ENCODE data around the gene PPP2R2B. TPM values are rescaled to one million over a fixed set of nuclear protein-coding genes. Genes with fewer than 3 reads are reported as not detected.

Gene PPP2R2B
- total and polyA plus RNA-seq, 2 donors (not counting 1 experiment from before 2014, with no cell fraction given) = 0.67 to 1.5 TPM

- TF ChIP-seq CTCF (conservative IDR thresholded peaks at IDR 0.05 in 1 of 2, IDR thresholded peaks at IDR 0.05 in 1 of 2; ENCODE audit: low read depth in 1 of 2, low read length in 2 of 2) (no peak), EZH2 (IDR thresholded peaks at IDR 0.05; ENCODE audit: low read length, missing control alignments) (no peak)
- no peaks in the 10 kb centered on the region for H3K36me3 ChIP-seq (ENCODE audit: control insufficient read depth, insufficient read depth, low read length)
- no peaks in the 10 kb centered on the region for H4K20me1 ChIP-seq (ENCODE audit: control insufficient read depth, extremely low read depth, insufficient read depth, low read length)
- H3K27ac ChIP-seq (ENCODE audit: insufficient read depth, low read length) = no peak overlapping the region
- H3K4me3 ChIP-seq (replicated peaks in 1 of 4; ENCODE audit: control extremely low read depth in 1 of 4, insufficient read depth in 1 of 4, low read depth in 3 of 4, low read length in 4 of 4) = no peak overlapping the region
- H3K79me2 ChIP-seq (ENCODE audit: control insufficient read depth, insufficient read depth, low read length) = no peaks in the 10 kb centered on the region
- H3K9ac ChIP-seq (ENCODE audit: insufficient read depth, low read length) = no peak overlapping the region
- H3K27me3 ChIP-seq (ENCODE audit: control insufficient read depth, insufficient read depth, low read length) = no peaks in the 10 kb centered on the region
- no peaks in the 10 kb centered on the region for H3K4me1 ChIP-seq (ENCODE audit: control insufficient read depth, extremely low read depth, insufficient read depth, low read length)
- no peak for DNase-seq (ENCODE audit: low read depth in 2 of 2)
- H3K4me2 ChIP-seq (ENCODE audit: extremely low read depth, insufficient read depth, low read length) = no peak overlapping the region
- H3K9me3 ChIP-seq (ENCODE audit: control insufficient read depth, insufficient read depth, low read depth, low read length) = no peaks in the 10 kb centered on the region
- H2AFZ ChIP-seq (ENCODE audit: low read length) = no peak overlapping the region
Measured at GRCh38 chr5:146920351-146920881, 41.9 kb upstream of the PPP2R2B start.

- H3K9me3 ChIP-seq (ENCODE audit: control insufficient read depth, insufficient read depth, low read depth, low read length) = no peaks in the 10 kb centered on the region
- no peaks in the 10 kb centered on the region for H3K27me3 ChIP-seq (ENCODE audit: control insufficient read depth, insufficient read depth, low read length)
- no peaks in the 10 kb centered on the region for H4K20me1 ChIP-seq (ENCODE audit: control insufficient read depth, extremely low read depth, insufficient read depth, low read length)
- H3K4me2 ChIP-seq (ENCODE audit: extremely low read depth, insufficient read depth, low read length) = no peak overlapping the region
- no peaks in the 10 kb centered on the region for H3K4me1 ChIP-seq (ENCODE audit: control insufficient read depth, extremely low read depth, insufficient read depth, low read length)
- H3K27ac ChIP-seq (ENCODE audit: insufficient read depth, low read length) = no peak overlapping the region
- no peak for DNase-seq (ENCODE audit: low read depth in 2 of 2)
- no peaks in the 10 kb centered on the region for H3K36me3 ChIP-seq (ENCODE audit: control insufficient read depth, insufficient read depth, low read length)
- H2AFZ ChIP-seq (ENCODE audit: low read length) = no peak overlapping the region
- TF ChIP-seq CTCF (conservative IDR thresholded peaks at IDR 0.05 in 1 of 2, IDR thresholded peaks at IDR 0.05 in 1 of 2; ENCODE audit: low read depth in 1 of 2, low read length in 2 of 2) (no peak), EZH2 (IDR thresholded peaks at IDR 0.05; ENCODE audit: low read length, missing control alignments) (no peak)
- no peaks in the 10 kb centered on the region for H3K79me2 ChIP-seq (ENCODE audit: control insufficient read depth, insufficient read depth, low read length)
- no peak overlapping the region for H3K4me3 ChIP-seq (replicated peaks in 1 of 4; ENCODE audit: control extremely low read depth in 1 of 4, insufficient read depth in 1 of 4, low read depth in 3 of 4, low read length in 4 of 4)
- H3K9ac ChIP-seq (ENCODE audit: insufficient read depth, low read length) = no peak overlapping the region
Measured at GRCh38 chr5:146919304-146919703, 40.7 kb upstream of the PPP2R2B start.

GRCh38 chr5:146917931-146918330 is 39.4 kb upstream of the PPP2R2B start:
- Histone ChIP-seq H3K27ac (ENCODE audit: insufficient read depth, low read length) (no peak overlapping the region), H3K9ac (ENCODE audit: insufficient read depth, low read length) (no peak overlapping the region), H3K9me3 (ENCODE audit: control insufficient read depth, insufficient read depth, low read depth, low read length) (no peaks in the 10 kb centered on the region), H3K79me2 (ENCODE audit: control insufficient read depth, insufficient read depth, low read length) (no peaks in the 10 kb centered on the region), H3K4me1 (ENCODE audit: control insufficient read depth, extremely low read depth, insufficient read depth, low read length) (no peaks in the 10 kb centered on the region), H4K20me1 (ENCODE audit: control insufficient read depth, extremely low read depth, insufficient read depth, low read length) (no peaks in the 10 kb centered on the region), H3K4me2 (ENCODE audit: extremely low read depth, insufficient read depth, low read length) (no peak overlapping the region), H3K36me3 (ENCODE audit: control insufficient read depth, insufficient read depth, low read length) (no peaks in the 10 kb centered on the region), H3K27me3 (ENCODE audit: control insufficient read depth, insufficient read depth, low read length) (no peaks in the 10 kb centered on the region), H3K4me3 (replicated peaks in 1 of 4; ENCODE audit: control extremely low read depth in 1 of 4, insufficient read depth in 1 of 4, low read depth in 3 of 4, low read length in 4 of 4) (no peak overlapping the region), H2AFZ (ENCODE audit: low read length) (no peak overlapping the region)
- DNase-seq (ENCODE audit: low read depth in 2 of 2) = no peak
- no peak for TF ChIP-seq EZH2 (IDR thresholded peaks at IDR 0.05; ENCODE audit: low read length, missing control alignments)
- no peak for TF ChIP-seq CTCF (conservative IDR thresholded peaks at IDR 0.05 in 1 of 2, IDR thresholded peaks at IDR 0.05 in 1 of 2; ENCODE audit: low read depth in 1 of 2, low read length in 2 of 2)

All from fibroblast of lung (primary cell).